ENCODE results near the gene NEURL1. TPM values are rescaled to one million over a fixed set of nuclear protein-coding genes. Genes with fewer than 3 reads are reported as not detected.

NEURL1 gene
- total RNA-seq, 2 experiments from 2014 or later, result 0.47 TPM; not detected in 1

DNA sequence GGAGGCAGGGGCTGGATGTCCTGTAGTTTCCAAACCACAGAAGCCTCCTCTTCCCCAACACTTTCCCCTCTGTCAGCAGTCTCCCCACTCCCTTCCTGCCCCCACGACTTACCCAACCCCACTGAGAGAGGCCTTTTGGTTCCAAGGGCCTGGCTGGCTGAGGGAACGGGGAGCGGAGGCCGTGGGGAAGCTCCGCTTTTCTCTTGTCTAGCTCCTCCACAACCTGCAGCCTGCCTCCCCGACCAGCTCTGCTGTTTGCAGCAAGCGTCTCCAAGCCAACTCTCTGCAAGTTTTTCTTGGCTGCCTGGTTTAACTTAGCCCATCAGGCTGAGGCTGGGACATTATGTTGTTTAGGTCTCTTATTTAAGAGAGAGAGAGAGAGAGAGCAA lies 126.8 kb downstream of the NEURL1 start:
- Histone ChIP-seq H3K36me3 (ENCODE audit: insufficient read depth, low read length) (no peaks in the 10 kb centered on the region), H3K27ac (ENCODE audit: low read depth, low read length, poor library complexity, severe bottlenecking) (no peak overlapping the region), H3K4me2 (ENCODE audit: low read length) (no peak overlapping the region), H4K20me1 (ENCODE audit: insufficient read depth, low read length) (no peaks in the 10 kb centered on the region; the same call in 1 of the 2 replicates), H3K4me1 (ENCODE audit: insufficient read depth, low read length, poor library complexity, severe bottlenecking) (no peaks in the 10 kb centered on the region), H3K4me3 (ENCODE audit: low read depth, low read length, poor library complexity, severe bottlenecking) (no peak overlapping the region), H3K9me3 (ENCODE audit: low read length) (no peaks in the 10 kb centered on the region), H3K79me2 (ENCODE audit: insufficient read depth, low read depth, low read length) (no peaks in the 10 kb centered on the region), H3K9me2 (ENCODE audit: insufficient read depth, low read length) (no peaks in the 10 kb centered on the region), H2AFZ (ENCODE audit: low read length) (no peak overlapping the region)
- no peak for DNase-seq (ENCODE audit: low spot score)
- BruUV-seq (replicated peaks), result no TSS peak
- POLR2A ChIA-PET, result interaction anchor here (0.6 kb wide), 1 partner anchor 519 kb away, joined by 3 read pairs; no protein-coding TSS in a partner anchor
- CTCF ChIA-PET (ENCODE audit: unreplicated experiment), result no interaction called here
- TF ChIP-seq EZH2phosphoT487 (IDR thresholded peaks at IDR 0.05; ENCODE audit: borderline replicate concordance, low read depth, low read length), result no peak
- TF ChIP-seq, protein P1, sequence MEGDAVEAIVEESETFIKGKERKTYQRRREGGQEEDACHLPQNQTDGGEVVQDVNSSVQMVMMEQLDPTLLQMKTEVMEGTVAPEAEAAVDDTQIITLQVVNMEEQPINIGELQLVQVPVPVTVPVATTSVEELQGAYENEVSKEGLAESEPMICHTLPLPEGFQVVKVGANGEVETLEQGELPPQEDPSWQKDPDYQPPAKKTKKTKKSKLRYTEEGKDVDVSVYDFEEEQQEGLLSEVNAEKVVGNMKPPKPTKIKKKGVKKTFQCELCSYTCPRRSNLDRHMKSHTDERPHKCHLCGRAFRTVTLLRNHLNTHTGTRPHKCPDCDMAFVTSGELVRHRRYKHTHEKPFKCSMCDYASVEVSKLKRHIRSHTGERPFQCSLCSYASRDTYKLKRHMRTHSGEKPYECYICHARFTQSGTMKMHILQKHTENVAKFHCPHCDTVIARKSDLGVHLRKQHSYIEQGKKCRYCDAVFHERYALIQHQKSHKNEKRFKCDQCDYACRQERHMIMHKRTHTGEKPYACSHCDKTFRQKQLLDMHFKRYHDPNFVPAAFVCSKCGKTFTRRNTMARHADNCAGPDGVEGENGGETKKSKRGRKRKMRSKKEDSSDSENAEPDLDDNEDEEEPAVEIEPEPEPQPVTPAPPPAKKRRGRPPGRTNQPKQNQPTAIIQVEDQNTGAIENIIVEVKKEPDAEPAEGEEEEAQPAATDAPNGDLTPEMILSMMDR (conservative IDR thresholded peaks at IDR 0.05; ENCODE audit: low read length), result no peak
- intact Hi-C loops (cut with micrococcal nuclease; ENCODE audit: unreplicated experiment), result no loop called here

DNA sequence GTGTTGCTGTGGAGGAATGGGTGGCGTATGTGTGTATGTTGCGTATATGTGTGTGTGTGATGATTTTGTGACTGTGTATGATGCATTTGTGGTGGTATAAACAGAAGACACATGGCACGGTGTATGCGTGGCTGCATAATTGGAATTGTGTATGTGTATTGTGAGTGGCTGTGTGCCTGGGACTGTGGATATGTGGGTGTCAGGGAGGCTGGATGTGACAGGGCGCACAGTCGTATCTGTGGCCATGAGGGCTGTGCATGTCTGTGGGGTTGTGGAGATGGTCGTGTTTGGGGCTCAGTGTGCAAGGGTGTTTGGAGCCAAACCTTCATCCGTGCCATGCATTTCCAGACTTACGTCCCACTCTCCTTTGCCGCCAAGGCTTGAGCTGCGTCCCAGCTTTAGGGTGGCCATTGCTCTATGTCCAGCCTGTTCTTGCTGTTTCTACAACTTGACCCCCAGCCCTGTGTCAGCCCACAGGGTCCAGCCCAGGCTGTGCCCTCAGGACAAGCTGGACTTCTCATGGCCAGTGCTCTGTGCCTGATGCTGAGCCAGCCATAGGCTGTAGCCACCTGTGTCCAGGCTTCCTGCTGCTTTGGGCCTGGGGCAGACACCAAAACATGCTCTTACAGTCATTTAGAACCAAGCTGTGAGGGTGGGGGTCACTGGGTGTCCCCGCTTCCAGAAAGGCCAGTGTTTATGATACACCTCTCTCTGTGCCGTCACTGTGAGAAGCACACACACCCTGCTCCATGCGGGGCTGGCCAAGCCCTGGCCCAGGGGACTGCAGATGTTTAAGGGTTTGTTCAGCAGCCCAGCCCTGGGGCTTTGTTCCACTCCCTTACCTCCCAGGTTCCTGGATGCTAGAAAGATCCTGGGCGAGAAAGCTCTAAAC lies 127.6 kb downstream of the NEURL1 start:
- H3K36me3 ChIP-seq (ENCODE audit: insufficient read depth, low read length), result no peaks in the 10 kb centered on the region
- H3K4me1 ChIP-seq (ENCODE audit: insufficient read depth, low read length, poor library complexity, severe bottlenecking), result no peaks in the 10 kb centered on the region
- no peak overlapping the region for H2AFZ ChIP-seq (ENCODE audit: low read length)
- BruUV-seq (replicated peaks), result no TSS peak
- no peaks in the 10 kb centered on the region for H3K79me2 ChIP-seq (ENCODE audit: insufficient read depth, low read depth, low read length)
- H3K4me3 ChIP-seq (ENCODE audit: low read depth, low read length, poor library complexity, severe bottlenecking), result no peak overlapping the region
- no peaks in the 10 kb centered on the region for H3K9me3 ChIP-seq (ENCODE audit: low read length)
- H3K9me2 ChIP-seq (ENCODE audit: insufficient read depth, low read length), result no peaks in the 10 kb centered on the region
- H3K4me2 ChIP-seq (ENCODE audit: low read length), result no peak overlapping the region
- POLR2A ChIA-PET, result interaction anchor here (0.6 kb wide), 2 partner anchors 10 to 520 kb away, joined by 3 to 4 read pairs; no protein-coding TSS in a partner anchor
- no peak overlapping the region for H3K27ac ChIP-seq (ENCODE audit: low read depth, low read length, poor library complexity, severe bottlenecking)
- CTCF ChIA-PET (ENCODE audit: unreplicated experiment), result interaction anchor here (1.1 kb wide), 1 partner anchor 11 kb away, joined by 3 read pairs; no protein-coding TSS in a partner anchor
- no peaks in the 10 kb centered on the region; the same call in 1 of the 2 replicates for H4K20me1 ChIP-seq (ENCODE audit: insufficient read depth, low read length)
- intact Hi-C loops (cut with micrococcal nuclease; ENCODE audit: unreplicated experiment), result no loop called here
- no peak for TF ChIP-seq EZH2phosphoT487 (IDR thresholded peaks at IDR 0.05; ENCODE audit: borderline replicate concordance, low read depth, low read length)
- TF ChIP-seq, protein P1 (conservative IDR thresholded peaks at IDR 0.05; ENCODE audit: low read length), result no peak
- no peak for DNase-seq (ENCODE audit: low spot score)

- no peak overlapping the region for H3K4me2 ChIP-seq (ENCODE audit: low read length)
- CTCF ChIA-PET (ENCODE audit: unreplicated experiment), result interaction anchor here (1.1 kb wide), 1 partner anchor 11 kb away, joined by 3 read pairs; no protein-coding TSS in a partner anchor
- H3K9me3 ChIP-seq (ENCODE audit: low read length), result no peaks in the 10 kb centered on the region
- no peaks in the 10 kb centered on the region for H3K9me2 ChIP-seq (ENCODE audit: insufficient read depth, low read length)
- POLR2A ChIA-PET, result interaction anchor here (0.6 kb wide), 1 partner anchor 9 kb away, joined by 4 read pairs; no protein-coding TSS in a partner anchor
- H4K20me1 ChIP-seq (ENCODE audit: insufficient read depth, low read length), result no peaks in the 10 kb centered on the region; the same call in 1 of the 2 replicates
- no peaks in the 10 kb centered on the region for H3K36me3 ChIP-seq (ENCODE audit: insufficient read depth, low read length)
- no peak for DNase-seq (ENCODE audit: low spot score)
- H3K79me2 ChIP-seq (ENCODE audit: insufficient read depth, low read depth, low read length), result no peaks in the 10 kb centered on the region
- intact Hi-C loops (cut with micrococcal nuclease; ENCODE audit: unreplicated experiment), result no loop called here
- H3K4me1 ChIP-seq (ENCODE audit: insufficient read depth, low read length, poor library complexity, severe bottlenecking), result no peaks in the 10 kb centered on the region
- TF ChIP-seq EZH2phosphoT487 (IDR thresholded peaks at IDR 0.05; ENCODE audit: borderline replicate concordance, low read depth, low read length), result no peak
- TF ChIP-seq, protein P1 (conservative IDR thresholded peaks at IDR 0.05; ENCODE audit: low read length), result no peak
- H3K27ac ChIP-seq (ENCODE audit: low read depth, low read length, poor library complexity, severe bottlenecking), result no peak overlapping the region
- no TSS peak for BruUV-seq (replicated peaks)
- H2AFZ ChIP-seq (ENCODE audit: low read length), result no peak overlapping the region
- no peak overlapping the region for H3K4me3 ChIP-seq (ENCODE audit: low read depth, low read length, poor library complexity, severe bottlenecking)
Observed at GRCh38 chr10:103621783-103622125, 128.2 kb downstream of the NEURL1 start.
